ENCODE data around the gene EEF1AKMT3.
A peak's percentile ranks its signal among the peaks of the same experiment; 100 is the strongest.
"Not testable (repeated sequence)": the region's sequence is repeated elsewhere in the genome, so short reads cannot be mapped to it uniquely, and the experiment has no call there.

EEF1AKMT3 gene

GRCh38 chr12:57766464-57767304, 5.7 kb upstream of the EEF1AKMT3 start, which contains the start of gene CYP27B1:
Gene CYP27B1, minus strand, starts transcription at chr12:57767078. Its CDS starts 37 bp downstream, at chr12:57767041.
- DNase-seq: peak; percentile 79

- DNase-seq: no peak
Measured at GRCh38 chr12:57767305-57767698, 5.1 kb upstream of the EEF1AKMT3 start.

GRCh38 chr12:57767876-57768275, 4.5 kb upstream of the EEF1AKMT3 start:
- no peak for DNase-seq

- no peak for DNase-seq
Measured at GRCh38 chr12:57769594-57769993, 2.8 kb upstream of the EEF1AKMT3 start.

- no peak for DNase-seq
Measured at GRCh38 chr12:57770734-57771133, 1.7 kb upstream of the EEF1AKMT3 start.

GRCh38 chr12:57771236-57771872, 1.1 kb upstream of the EEF1AKMT3 start:
- peak; percentile 97 for DNase-seq

GRCh38 chr12:57771873-57772428, 463 bp upstream of the EEF1AKMT3 start, which contains the start of gene METTL1:
Gene METTL1, minus strand, starts transcription at chr12:57772105. Its CDS starts 22 bp downstream, at chr12:57772083.
- DNase-seq: peak; percentile 97

- not testable (repeated sequence) for DNase-seq
Measured at GRCh38 chr12:57774634-57775033, 2.2 kb downstream of the EEF1AKMT3 start.

GRCh38 chr12:57775044-57775443, 2.6 kb downstream of the EEF1AKMT3 start:
- DNase-seq: no peak

- peak; percentile 63 for DNase-seq
Measured at GRCh38 chr12:57775563-57776246, 3.3 kb downstream of the EEF1AKMT3 start.

- no peak for DNase-seq
Measured at GRCh38 chr12:57776247-57776587, 3.8 kb downstream of the EEF1AKMT3 start.

GRCh38 chr12:57777367-57777766, 5.0 kb downstream of the EEF1AKMT3 start:
- DNase-seq: no peak

GRCh38 chr12:57777911-57778310, 5.5 kb downstream of the EEF1AKMT3 start:
- DNase-seq: no peak

GRCh38 chr12:57779736-57780135, 7.3 kb downstream of the EEF1AKMT3 start:
- no peak for DNase-seq

- DNase-seq: no peak
Measured at GRCh38 chr12:57780284-57780897, 8.0 kb downstream of the EEF1AKMT3 start.

GRCh38 chr12:57781244-57781643, 8.8 kb downstream of the EEF1AKMT3 start:
- DNase-seq: no peak

GRCh38 chr12:57781801-57782200, 9.4 kb downstream of the EEF1AKMT3 start:
- no peak for DNase-seq

- no peak for DNase-seq
Measured at GRCh38 chr12:57782243-57782607, 9.8 kb downstream of the EEF1AKMT3 start.

- DNase-seq: peak; percentile 98
Measured at GRCh38 chr12:57782608-57783465, 10.4 kb downstream of the EEF1AKMT3 start, which contains the start of gene TSFM. Gene TSFM, plus strand, starts transcription at chr12:57782787. Its CDS starts 15 bp downstream, at chr12:57782802.

- no peak for DNase-seq
Measured at GRCh38 chr12:57783466-57783801, 11.0 kb downstream of the EEF1AKMT3 start.

GRCh38 chr12:57783861-57784260, 11.4 kb downstream of the EEF1AKMT3 start:
- no peak for DNase-seq

GRCh38 chr12:57793920-57794319, 21.5 kb downstream of the EEF1AKMT3 start:
- DNase-seq: peak; percentile 93
